ENCODE data around the gene PFKFB4. TPM values are rescaled to one million over a fixed set of nuclear protein-coding genes. Genes with fewer than 3 reads are reported as not detected.

The PFKFB4 gene
- total and polyA plus RNA-seq, 2 of the 8 experiments (the other 6 are each of a cell fraction or from before 2014, with no cell fraction given): 10.7 to 20.1 TPM

GRCh38 chr3:48511551-48511950, 45.1 kb downstream of the PFKFB4 start:
- Histone ChIP-seq H3K9me3 (ENCODE audit: insufficient read depth in 2 of 2, low read depth in 1 of 2, low read length in 1 of 2) (no peaks in the 10 kb centered on the region), H4K8ac (ENCODE audit: extremely low read depth, insufficient read depth, low read length) (no peak overlapping the region), H2AFZ (ENCODE audit: low read length) (no peak overlapping the region), H3K56ac (replicated peaks; ENCODE audit: insufficient read length, low read depth, low read length) (no peak overlapping the region), H2BK120ac (replicated peaks; ENCODE audit: low read depth, low read length) (no peak overlapping the region), H2BK15ac (ENCODE audit: low read length) (no peak overlapping the region; the same call in 1 of the 2 replicates), H2AK5ac (ENCODE audit: low read depth, low read length) (no peak overlapping the region), H4K5ac (ENCODE audit: insufficient read length, low read depth, low read length) (no peak overlapping the region), H2BK12ac (ENCODE audit: low read depth, low read length) (peak overlapping the region; percentile 19; the same call in 1 of the 2 replicates), H3K23ac (ENCODE audit: insufficient read length) (no peak overlapping the region), H3K4me1 (replicated peaks in 1 of 4; ENCODE audit: control insufficient read depth in 3 of 4, insufficient read depth in 4 of 4, low read length in 3 of 4) (peaks cover 0 to 4% (median 3%) of the 10 kb centered on the region in 4 experiments; a peak in 6 of 7 replicates), H3K79me1 (ENCODE audit: low read depth, low read length) (no peaks in the 10 kb centered on the region), H3K4me3 (ENCODE audit: extremely low read depth in 1 of 4, insufficient read depth in 2 of 4, low read depth in 3 of 4, low read length in 4 of 4) (no peak overlapping the region), H3K27me3 (replicated peaks in 1 of 4; ENCODE audit: control insufficient read depth in 3 of 4, extremely low read depth in 1 of 4, insufficient read depth in 3 of 4, low read length in 3 of 4) (no peaks in the 10 kb centered on the region), H2BK5ac (ENCODE audit: low read depth, low read length) (no peak overlapping the region), H4K91ac (replicated peaks; ENCODE audit: insufficient read length, low read length) (no peak overlapping the region), H3K14ac (ENCODE audit: insufficient read length) (no peak overlapping the region), H4K20me1 (replicated peaks in 1 of 2; ENCODE audit: control insufficient read depth in 1 of 2, insufficient read depth in 2 of 2, low read length in 2 of 2) (no peaks in the 10 kb centered on the region), H3K23me2 (ENCODE audit: low read depth, low read length) (no peaks in the 10 kb centered on the region), H3K27ac (ENCODE audit: low read depth, low read length) (no peak overlapping the region), H3K9ac (replicated peaks in 1 of 4; ENCODE audit: extremely low read depth in 1 of 4, low read depth in 3 of 4, low read length in 3 of 4) (no peak overlapping the region), H3K36me3 (ENCODE audit: control insufficient read depth in 2 of 4, insufficient read depth in 4 of 4, low read length in 3 of 4) (no peaks in the 10 kb centered on the region), H3K4me2 (ENCODE audit: insufficient read depth in 1 of 2, low read depth in 2 of 2, low read length in 2 of 2) (no peak overlapping the region), H2BK20ac (ENCODE audit: low read length) (no peak overlapping the region), H3K79me2 (ENCODE audit: control insufficient read depth in 1 of 2, insufficient read depth in 2 of 2, low read length in 2 of 2) (no peaks in the 10 kb centered on the region), H3K4ac (replicated peaks; ENCODE audit: insufficient read length, low read depth, low read length) (no peak overlapping the region), H3K18ac (ENCODE audit: extremely low read depth, low read length) (no peak overlapping the region)
- FAIRE-seq (no peak), DNase-seq (ENCODE audit: low read depth in 1 of 2, low spot score in 2 of 2) (no peak)
- POLR2A ChIA-PET (ENCODE audit: partially characterized antibody): interaction anchor here (1.4 kb wide), 2 partner anchors 37 to 49 kb away, joined by 3 read pairs; no protein-coding TSS in a partner anchor
- WGBS, 2 experiments (ENCODE audit: extremely low coverage in 1 of 2, insufficient coverage in 1 of 2, insufficient read length in 1 of 2, insufficient replicate concordance in 2 of 2, low coverage in 1 of 2, low lambda C conversion rate in 2 of 2, missing lambda C conversion rate in 1 of 2): 88% methylated on average over 4 of the region's 4 CpGs; no CpG with 5 or more reads in 1 of the 2 experiments
- CTCF ChIA-PET (ENCODE audit: partially characterized antibody): interaction anchor here (0.9 to 11.2 kb wide), 5 partner anchors 11 to 75 kb away, joined by 4 to 251 read pairs (median 5); a partner anchor contains a TSS
- TF ChIP-seq CBX8 (IDR thresholded peaks at IDR 0.05; ENCODE audit: borderline replicate concordance, low read depth, low read length): no peak
- TF ChIP-seq KDM1A (IDR thresholded peaks at IDR 0.05; ENCODE audit: borderline replicate concordance, low read length): no peak
- TF ChIP-seq CHD2 (IDR thresholded peaks at IDR 0.05; ENCODE audit: low read length): no peak
- TF ChIP-seq TBP (IDR thresholded peaks at IDR 0.05; ENCODE audit: low read depth, low read length): no peak
- TF ChIP-seq SIX5 (IDR thresholded peaks at IDR 0.05; ENCODE audit: low read depth, low read length): no peak
- no peak for TF ChIP-seq BRCA1 (IDR thresholded peaks at IDR 0.05; ENCODE audit: low read depth, low read length)
- no peak for TF ChIP-seq SIRT6 (IDR thresholded peaks at IDR 0.05; ENCODE audit: low read length)
- TF ChIP-seq ASH2L (IDR thresholded peaks at IDR 0.05; ENCODE audit: low read length): no peak

Data from H1 (cell line).